BJ (cell line): Measurements from ENCODE around the gene ANGEL2. TPM values are rescaled to one million over a fixed set of nuclear protein-coding genes. Genes with fewer than 3 reads are reported as not detected.
A peak's percentile ranks its signal among the peaks of the same experiment; 100 is the strongest.

ENCODE experiments used
- CTCF ChIA-PET: fragments of 350-600 bp; formaldehyde crosslinking; extraction: SDS; loops from one replicate; lab custom pipeline; 2021; ENCODE audit warnings: antibody characterized with exemption, inconsistent platforms; lab: Yijun Ruan, JAX
- POLR2A ChIA-PET: fragments of 300-600 bp; sonication (Branson Sonifier 250); formaldehyde crosslinking; extraction: SDS; loops from one replicate; lab custom pipeline; 2021; ENCODE audit warnings: antibody characterized with exemption; lab: Charles Lee
- DNase-seq: peaks from one replicate; pipeline ENCODE4 v3.0.0-alpha.2; 2011; ENCODE audit warnings: low read depth
- H3K27me3 ChIP-seq: 2 replicates; pipeline ENCODE4 v1.6.0; 2011; ENCODE audit warnings: low read length; ENCODE audit not compliant: control insufficient read depth, insufficient read depth
- H3K36me3 ChIP-seq: 2 replicates; pipeline ENCODE4 v1.5.1; 2011; ENCODE audit warnings: low read length; ENCODE audit not compliant: control insufficient read depth, insufficient read depth
- H3K4me3 ChIP-seq: 2 replicates; pipeline ENCODE4 v1.5.1; 2011; ENCODE audit warnings: low read depth, mild to moderate bottlenecking, control low read depth, low read length
- polyA plus RNA-seq: library from polyadenylated mRNA; depleted of rRNA; stranded (reverse); fragments of >200 nt; gene quantifications from 2 replicates; pipeline ENCODE4 v1.2.3, GENCODE V29; 2011
- TF ChIP-seq, protein P1 (sequence below): IDR thresholded peaks from 2 replicates; pipeline ENCODE4 v1.5.1; 2011; ENCODE audit warnings: low read depth, mild to moderate bottlenecking, control low read depth, inconsistent platforms, low read length, moderate library complexity; ENCODE audit not compliant: insufficient read depth

The ANGEL2 gene
- polyA plus RNA-seq, 1 experiment: 13.3 TPM

GRCh38 chr1:212979340-212980122, 36.1 kb downstream of the ANGEL2 start:
- no peaks in the 10 kb centered on the region for H3K36me3 ChIP-seq
- no peak overlapping the region for H3K4me3 ChIP-seq
- POLR2A ChIA-PET: no interaction called here
- peaks cover 1% of the 10 kb centered on the region for H3K27me3 ChIP-seq
- CTCF ChIA-PET: interaction anchor here (1.0 to 2.5 kb wide), 3 partner anchors 12 to 78 kb away, joined by 3 to 11 read pairs (median 3); no protein-coding TSS in a partner anchor
- no peak for DNase-seq
- TF ChIP-seq, protein P1, sequence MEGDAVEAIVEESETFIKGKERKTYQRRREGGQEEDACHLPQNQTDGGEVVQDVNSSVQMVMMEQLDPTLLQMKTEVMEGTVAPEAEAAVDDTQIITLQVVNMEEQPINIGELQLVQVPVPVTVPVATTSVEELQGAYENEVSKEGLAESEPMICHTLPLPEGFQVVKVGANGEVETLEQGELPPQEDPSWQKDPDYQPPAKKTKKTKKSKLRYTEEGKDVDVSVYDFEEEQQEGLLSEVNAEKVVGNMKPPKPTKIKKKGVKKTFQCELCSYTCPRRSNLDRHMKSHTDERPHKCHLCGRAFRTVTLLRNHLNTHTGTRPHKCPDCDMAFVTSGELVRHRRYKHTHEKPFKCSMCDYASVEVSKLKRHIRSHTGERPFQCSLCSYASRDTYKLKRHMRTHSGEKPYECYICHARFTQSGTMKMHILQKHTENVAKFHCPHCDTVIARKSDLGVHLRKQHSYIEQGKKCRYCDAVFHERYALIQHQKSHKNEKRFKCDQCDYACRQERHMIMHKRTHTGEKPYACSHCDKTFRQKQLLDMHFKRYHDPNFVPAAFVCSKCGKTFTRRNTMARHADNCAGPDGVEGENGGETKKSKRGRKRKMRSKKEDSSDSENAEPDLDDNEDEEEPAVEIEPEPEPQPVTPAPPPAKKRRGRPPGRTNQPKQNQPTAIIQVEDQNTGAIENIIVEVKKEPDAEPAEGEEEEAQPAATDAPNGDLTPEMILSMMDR: no peak

GRCh38 chr1:212977781-212978645, 37.7 kb downstream of the ANGEL2 start:
- ChIA-PET POLR2A (no interaction called here), CTCF (interaction anchor here (1.1 to 1.5 kb wide), 2 partner anchors 10 to 16 kb away, joined by 5 to 8 read pairs; no protein-coding TSS in a partner anchor)
- TF ChIP-seq, protein P1: no peak
- DNase-seq: no peak
- H3K27me3 ChIP-seq: no peaks in the 10 kb centered on the region
- H3K36me3 ChIP-seq: no peaks in the 10 kb centered on the region
- no peak overlapping the region for H3K4me3 ChIP-seq

DNA sequence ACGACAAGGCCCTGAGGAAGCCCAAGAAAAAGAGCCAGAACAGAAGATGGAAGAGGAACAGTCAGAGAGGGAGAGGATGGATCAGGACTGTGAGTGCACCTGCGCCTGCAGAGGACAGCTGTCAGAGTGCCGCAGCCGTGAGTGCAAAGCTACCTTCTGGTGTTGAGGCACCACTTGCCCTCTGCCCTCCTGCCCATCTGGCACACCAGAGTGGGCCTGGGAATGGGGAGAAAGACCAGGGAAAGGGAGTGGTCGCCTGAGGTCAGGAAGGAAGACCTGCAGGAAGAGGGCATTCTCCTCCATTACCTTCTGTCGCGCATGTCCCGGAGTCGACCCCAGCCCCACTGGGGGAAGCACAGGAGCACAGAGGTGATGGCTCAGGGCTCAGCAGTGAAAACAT, 39.1 kb downstream of the ANGEL2 start:
- no peak for DNase-seq
- CTCF ChIA-PET: interaction anchor here (0.6 to 1.5 kb wide), 3 partner anchors 9 to 217 kb away, joined by 3 to 8 read pairs (median 4); no protein-coding TSS in a partner anchor
- POLR2A ChIA-PET: no interaction called here

GRCh38 chr1:212975111-212975918, 40.4 kb downstream of the ANGEL2 start:
- no peak overlapping the region for H3K4me3 ChIP-seq
- no peaks in the 10 kb centered on the region for H3K27me3 ChIP-seq
- ChIA-PET POLR2A (no interaction called here), CTCF (interaction anchor here (1.4 kb wide), 1 partner anchor 8 kb away, joined by 4 read pairs; no protein-coding TSS in a partner anchor)
- TF ChIP-seq, protein P1: no peak
- no peaks in the 10 kb centered on the region for H3K36me3 ChIP-seq
- DNase-seq: peak; percentile 47

More for the DNA sequence above, 39.1 kb downstream of the ANGEL2 start:
- H3K27me3 ChIP-seq: no peaks in the 10 kb centered on the region
- TF ChIP-seq, protein P1: no peak
- no peak overlapping the region for H3K4me3 ChIP-seq
- no peaks in the 10 kb centered on the region for H3K36me3 ChIP-seq
